OCI-M2 (cell line): Measurements from ENCODE around the gene BMPR2.
"Not testable (repeated sequence)": the region's sequence is repeated elsewhere in the genome, so short reads cannot be mapped to it uniquely, and the experiment has no call there.

Experiments
- DNase-seq: peaks from one replicate; lab custom pipeline; 2025; ENCODE audit not compliant: unreplicated experiment; lab: John Stamatoyannopoulos, UW

Gene BMPR2

DNA sequence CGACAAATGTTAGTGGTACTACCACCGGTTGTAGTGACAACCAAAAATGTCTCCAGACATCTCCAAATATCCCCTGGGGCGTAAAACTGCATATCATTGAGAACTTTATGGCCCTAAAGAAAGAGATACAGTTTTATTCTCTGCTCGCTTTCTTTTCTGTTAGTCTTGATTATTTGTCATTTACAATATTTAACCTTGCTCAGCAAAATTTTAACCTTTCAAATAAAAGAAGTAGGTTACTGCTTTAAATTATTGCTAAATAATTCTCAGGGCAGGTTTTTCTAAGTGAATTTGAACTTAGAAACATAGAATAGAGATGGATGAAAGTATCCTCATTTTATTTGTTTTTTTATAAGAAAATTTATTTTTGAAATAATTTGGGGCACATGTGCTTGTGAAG is 67.9 kb downstream of the BMPR2 start:
- DNase-seq: no peak

DNA sequence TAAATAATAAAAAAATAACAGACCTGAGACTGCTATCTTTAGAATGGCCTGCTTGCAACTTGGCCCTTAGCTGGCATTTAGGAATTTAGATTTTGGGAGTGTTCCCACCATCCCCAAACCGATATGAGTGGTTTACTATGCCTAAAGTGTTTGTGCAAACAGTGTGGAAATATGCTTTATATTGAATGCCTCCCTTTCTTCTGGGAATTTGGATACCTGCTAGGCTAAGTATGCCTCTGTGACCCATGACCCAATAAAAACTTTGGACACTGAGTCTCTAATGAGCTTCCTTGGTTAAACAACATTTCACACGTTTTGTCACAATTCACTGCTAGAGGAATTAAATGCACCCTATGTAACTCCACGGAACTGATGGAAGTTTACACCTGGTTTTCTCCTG is 73.2 kb downstream of the BMPR2 start:
- DNase-seq: no peak

DNA sequence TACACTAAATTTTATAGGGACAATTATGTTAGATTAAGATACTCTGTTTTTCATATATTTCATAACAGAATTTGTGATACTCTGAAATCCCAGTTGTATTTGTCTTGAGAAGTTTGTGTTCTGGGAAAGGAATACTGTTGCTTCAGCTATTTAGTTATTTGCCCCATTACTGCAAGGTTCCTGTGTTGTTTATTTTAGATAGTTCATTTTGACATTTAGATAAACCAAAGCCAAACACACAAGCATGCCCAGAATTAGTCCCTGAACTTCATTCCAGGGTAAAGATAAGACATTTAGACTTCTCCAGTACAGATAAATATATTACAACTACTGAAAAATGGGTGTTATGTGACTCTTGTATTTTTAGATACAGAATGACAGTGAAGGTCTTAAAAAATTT is 74.7 kb downstream of the BMPR2 start:
- no peak for DNase-seq

DNA sequence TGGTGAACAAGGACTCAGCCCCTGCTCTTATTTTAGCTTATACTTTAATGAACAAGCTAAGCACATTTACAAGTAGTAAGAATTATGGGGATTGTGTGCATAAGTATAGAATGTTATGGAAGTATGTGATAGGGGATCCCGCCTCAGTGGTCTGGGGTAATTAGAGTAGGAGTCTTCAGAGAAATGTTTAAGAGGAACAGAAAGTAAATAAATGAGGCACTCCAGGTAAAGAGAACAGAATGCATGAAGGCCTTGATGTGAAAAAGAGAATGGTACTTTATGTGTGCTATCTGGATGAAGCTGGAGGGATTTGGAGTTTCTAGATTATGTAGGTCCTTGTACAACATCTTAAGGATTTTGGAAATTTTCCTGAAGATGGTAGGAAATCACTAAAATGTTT is 76.6 kb downstream of the BMPR2 start:
- DNase-seq: no peak

DNA sequence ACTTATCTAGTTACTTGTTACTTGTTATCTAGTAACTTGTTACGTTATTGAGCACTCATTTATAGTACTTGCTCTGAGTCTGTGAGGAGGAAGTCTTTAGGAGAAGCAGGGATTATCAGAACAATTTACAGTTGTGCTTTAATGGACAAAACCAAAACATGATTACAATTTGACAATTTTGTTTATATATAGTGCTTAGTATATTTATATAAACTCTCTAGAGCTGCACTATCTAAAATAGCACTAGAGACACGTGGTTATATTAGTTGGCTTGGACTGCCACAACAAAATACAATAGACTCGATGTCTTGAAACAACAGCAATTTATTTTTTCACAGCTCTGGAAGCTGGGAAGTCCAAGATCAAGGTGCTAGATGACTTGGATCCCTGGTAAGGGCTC is 78.4 kb downstream of the BMPR2 start:
- DNase-seq: no peak

DNA sequence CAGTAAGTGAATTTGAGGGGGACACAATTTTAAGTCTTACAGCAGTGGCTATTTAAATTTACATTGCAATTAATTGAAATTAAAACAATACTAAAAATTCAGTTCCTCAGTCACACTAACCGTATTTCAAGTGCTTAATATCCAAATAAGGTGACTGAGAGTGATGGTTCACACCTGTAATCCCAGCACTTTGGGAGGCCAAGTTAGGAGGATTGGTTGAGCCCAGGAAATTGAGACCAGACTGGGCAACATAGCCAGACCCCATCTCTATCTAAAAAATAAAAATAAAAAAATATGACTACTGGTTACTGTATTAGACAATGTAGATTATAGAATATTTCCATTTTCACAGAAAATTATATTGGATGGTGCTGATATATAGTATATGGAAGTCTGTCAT is 79.0 kb downstream of the BMPR2 start:
- DNase-seq: no peak

DNA sequence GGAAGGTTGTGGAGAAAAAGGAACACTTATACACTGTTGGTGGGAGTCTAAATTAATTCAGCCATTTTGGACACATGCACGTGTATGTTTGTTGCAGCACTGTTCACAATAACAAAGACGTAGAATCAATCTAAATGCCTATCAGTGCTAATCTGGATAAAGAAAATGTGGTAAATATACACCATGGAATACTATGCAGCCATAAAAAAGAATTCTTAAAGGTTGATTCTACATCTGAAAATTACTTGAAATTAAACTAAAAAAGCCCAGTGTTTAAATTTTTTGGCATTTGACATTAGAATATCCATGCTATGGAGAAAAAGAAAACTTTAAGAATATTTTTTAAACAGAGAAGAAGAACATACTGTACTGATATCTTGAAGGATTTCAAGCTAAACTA is 84.0 kb downstream of the BMPR2 start:
- no peak for DNase-seq

DNA sequence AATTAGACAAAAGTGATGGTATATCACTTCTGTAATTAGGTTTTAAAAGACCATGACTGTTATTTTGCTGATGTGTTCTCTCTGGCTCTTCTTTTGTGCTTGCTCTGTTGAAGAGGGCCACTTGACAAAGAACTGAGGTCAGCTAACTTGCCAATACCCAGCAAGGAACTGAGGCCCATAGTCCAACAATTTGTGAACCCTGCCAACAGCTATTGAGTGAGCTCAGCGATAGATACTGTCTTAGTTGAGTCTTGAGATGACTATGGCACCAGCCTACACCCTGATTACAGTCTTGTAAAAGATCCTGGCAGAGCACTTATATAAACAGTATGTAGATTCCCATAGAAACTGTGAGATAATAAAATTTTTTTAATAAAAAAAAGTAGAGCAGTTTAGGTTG is 103.0 kb downstream of the BMPR2 start:
- no peak for DNase-seq

DNA sequence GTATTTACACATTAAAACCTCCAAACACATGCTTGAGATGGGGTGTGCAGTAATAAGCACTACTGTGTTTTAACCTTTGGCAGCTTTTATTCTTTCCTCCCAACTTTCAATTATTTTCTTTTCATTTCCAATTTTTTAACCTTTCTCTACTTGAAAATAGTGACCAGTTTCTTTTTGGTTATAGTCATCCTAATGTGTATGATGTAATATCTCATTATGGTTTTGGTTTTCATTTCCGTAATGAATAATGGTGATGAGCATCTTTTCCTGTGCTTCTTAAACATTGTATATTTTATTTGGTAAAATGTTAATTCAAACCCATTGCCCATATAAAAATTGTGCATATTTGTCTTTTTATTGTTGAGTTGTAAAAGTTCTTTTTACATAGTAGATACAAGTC is 103.5 kb downstream of the BMPR2 start:
- DNase-seq: no peak

DNA sequence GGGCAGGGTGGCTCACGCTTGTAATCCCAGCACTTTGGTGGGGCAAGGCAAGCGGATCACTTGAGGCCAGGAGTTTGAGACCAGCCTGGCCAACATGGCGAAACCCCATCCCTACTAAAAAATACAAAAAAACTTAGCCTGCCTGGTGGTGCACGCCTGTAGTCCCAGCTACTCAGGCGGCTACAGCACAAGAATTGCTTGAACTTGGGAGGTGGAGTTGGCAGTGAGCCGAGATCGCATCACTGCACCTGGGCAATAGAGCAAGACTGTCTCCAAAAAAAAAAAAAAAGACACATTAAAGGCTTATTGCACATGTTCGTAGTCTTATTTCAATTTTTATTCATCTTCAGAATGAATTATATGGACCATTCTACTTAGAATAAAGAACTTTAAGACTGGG is 110.2 kb downstream of the BMPR2 start:
- DNase-seq: no peak

DNA sequence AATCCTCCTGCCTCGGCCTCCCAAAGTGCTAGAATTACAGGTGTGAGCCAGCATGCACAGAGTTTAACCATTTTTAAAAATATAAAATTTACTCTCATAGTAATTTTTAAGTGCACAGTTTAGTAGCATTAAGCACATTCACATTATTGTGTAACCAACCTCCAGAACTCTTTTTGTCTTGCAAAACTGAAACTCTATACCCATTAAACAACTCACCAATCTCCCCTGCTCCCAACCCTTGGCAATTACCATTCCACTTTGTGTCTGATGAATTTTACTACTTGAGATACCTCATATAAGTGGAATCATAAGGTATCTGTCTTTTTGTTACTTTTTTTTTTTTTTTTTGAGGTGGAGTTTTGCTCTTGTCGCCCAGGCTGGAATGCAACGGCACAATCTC is 112.5 kb downstream of the BMPR2 start:
- no peak for DNase-seq

DNA sequence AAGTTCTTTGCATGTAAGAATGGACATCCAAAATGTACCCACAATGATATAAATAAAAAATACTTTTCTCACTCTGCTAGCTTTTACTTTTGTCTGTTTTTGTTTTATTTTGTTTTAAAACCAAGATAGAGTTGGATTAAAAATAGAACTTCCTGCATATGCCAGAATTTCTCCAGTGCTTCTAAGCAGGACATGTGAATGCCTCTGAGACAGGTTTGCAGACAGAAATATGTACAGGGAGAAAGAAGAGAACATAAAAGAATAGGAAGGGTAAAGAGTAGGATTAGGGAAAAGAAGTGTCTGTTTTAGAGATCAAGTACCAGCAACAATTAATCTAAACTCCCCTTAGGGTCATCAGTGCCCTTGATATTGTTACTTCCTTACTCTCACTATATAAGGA is 114.4 kb downstream of the BMPR2 start:
- DNase-seq: no peak

DNA sequence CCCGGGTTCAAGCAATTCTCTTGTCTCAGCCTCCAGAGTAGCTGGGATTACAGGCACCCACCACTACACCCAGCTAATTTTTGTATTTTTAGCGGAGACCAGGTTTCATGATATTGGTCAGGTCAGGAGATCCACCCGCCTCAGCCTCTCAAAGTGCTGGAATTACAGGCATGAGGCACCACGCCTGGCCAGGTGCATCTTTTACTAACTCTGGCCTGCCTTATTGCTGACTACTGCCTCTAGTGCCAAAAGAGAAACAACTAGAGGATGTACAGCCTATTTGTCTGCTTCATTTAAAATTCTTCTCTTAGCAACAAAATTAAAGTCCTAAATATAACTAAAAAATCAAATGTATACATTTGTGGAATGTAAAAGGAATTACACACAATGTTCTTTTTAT is 115.4 kb downstream of the BMPR2 start:
- no peak for DNase-seq

DNA sequence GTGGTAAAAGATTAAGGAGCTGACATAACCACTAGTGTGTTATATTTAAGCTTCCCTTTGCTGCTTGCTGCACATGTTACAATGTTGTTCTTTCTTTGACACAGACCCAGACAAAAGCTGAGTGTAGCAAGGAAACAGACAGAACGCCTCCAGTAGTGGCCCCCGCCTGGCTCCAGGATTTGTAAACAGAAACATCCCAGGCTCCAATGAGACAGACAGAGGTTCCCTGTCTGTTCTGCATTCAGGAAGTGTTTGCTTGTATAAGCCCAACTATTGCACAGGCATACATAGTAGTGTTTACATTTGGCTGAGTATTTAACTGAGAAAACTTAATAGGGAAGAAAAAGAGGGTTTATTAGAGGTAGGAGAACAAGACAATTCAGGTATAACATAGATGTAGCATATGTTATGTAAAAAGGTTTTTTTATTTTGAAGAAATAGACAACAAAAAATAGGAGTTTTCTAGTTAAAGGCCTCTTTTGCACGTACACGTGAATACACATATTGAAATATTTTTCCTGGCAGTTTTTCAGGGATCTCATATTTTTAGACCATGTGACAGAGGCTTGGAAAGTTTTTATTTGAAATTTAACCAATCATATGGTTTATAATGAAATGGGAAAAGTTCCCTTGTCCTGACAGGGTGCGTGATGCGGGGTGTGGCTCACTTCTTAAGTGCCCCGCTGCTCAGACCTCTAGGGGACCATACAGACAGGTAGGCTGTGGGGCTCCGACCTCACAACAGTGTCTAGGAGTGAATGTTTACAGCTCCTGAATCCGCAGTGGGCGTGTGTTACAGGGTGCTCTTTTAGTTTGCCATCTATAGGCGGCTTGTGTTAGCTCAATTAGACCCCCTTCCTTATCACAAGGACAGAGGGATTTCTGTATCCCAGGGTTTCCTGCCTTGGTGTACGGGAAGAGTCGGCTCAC is 118.4 kb downstream of the BMPR2 start:
- DNase-seq: no peak

DNA sequence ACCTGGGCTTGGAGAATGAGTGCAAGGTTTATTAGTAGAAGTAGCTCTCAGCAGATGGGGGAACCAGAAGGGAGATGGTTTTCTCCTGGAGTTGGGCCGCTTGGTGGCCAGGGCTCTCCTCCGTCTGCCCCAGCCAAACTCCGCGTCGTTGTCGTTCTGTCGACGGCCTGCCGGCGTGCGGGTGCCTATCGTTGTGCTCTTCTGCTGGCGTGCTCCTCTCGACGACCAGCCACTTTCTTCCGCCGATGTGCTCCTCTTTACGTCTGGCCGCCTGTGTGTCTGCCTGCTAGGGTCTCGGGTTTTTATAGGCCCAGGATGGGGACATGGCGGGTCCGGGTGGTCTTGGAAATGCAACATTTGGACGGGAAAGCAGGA is 119.1 kb downstream of the BMPR2 start:
- no peak for DNase-seq

DNA sequence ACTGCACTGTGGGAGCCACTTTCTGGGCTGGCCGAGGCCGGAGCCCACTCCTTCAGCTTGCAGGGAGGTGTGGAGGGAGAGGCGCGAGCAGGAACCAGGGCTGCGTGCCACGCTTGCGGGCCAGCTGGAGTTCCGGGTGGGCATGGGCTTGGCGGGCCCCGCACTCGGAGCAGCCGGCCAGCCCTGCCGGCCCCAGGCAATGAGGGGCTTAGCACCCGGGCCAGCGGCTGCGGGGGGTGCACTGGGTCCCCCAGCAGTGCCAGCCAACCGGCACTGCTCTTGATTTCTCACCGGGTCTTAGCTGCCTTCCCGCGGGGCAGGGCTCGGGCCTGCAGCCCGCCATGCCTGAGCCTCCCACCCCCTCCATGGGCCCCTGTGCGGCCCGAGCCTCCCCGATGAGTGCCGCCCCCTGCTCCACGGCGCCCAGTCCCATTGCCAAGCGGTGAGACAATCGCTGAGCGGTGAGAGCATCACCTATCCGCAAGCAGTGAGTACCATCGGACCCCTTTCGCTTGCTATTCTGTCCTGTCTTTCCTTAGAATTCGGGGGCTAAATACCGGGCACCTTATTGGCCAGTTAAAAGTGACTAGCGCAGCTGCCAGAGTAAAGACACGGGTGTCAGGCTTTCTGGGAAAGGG is 120.8 kb downstream of the BMPR2 start:
- not testable (repeated sequence) for DNase-seq

DNA sequence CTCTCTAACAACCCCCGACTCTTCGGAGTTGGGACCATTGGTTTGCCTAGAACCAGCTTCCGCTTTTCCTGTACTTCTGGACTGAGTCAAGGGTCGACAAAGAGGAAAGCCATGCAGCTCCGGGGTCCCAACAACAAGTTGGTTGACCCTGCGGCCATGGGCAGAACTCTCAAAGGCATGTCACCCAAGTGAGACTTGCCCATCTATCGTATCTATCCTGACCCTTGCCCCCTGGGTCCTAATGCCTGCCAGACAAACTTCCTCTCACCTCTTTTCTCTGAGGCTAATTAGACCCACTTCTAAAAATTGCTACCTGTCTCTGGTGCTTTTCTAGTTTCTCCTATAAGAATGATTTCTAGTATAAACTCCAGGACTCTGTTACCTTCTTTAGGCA is 121.3 kb downstream of the BMPR2 start:
- DNase-seq: not testable (repeated sequence)

DNA sequence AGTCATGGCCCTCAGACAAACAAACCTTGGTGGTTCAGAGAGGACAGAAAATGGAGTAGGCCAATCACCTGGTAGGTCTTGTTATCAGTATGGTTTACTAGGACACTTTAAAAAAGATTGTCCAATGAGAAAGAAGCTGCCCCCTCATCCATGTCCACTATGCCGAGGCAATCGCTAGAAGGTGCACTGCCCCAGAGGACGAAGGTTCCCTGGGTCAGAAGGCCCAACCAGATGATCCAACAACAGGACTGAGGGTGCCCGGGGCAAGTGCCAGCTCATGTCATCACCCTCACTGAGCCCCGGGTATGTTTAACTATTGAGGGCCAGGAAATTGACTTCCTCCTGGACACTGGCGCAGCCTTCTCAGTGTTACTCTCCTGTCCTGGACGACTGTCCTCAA is 123.7 kb downstream of the BMPR2 start:
- DNase-seq: not testable (repeated sequence)

DNA sequence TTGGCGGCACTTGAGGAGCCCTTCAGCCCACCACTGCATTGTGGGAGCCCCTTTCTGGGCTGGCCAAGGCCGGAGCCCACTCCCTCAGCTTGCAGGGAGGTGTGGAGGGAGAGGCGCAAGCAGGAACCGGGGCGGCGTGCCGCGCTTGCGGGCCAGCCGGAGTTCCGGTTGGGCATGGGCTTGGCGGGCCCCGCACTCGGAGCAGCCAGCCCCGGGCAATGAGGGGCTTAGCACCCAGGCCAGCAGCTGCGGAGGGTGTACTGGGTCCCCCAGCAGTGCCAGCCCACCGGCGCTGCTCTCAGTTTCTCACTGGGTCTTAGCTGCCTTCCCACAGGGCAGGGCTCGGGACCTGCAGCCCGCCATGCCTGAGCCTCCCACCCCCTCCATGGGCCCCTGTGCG is 127.1 kb downstream of the BMPR2 start:
- DNase-seq: not testable (repeated sequence)

DNA sequence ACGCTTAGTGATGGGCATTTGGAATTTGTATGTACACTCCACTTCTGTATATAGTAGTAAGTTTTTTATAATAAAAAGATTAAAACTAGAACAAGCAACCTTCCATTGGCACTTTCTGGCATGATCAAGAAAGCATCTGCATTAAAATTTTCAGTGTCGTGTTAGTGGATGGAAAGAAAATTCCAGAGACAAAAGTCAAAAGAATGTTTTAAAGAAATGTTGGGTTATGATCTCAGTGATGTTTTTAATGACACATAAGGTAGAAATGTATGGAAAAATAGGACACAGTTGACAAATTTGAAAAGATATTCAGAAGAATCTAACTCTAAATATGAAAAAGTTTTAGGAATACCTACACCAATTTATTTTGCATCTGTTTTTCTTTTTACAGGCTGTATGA is 132.6 kb downstream of the BMPR2 start:
- no peak for DNase-seq

DNA sequence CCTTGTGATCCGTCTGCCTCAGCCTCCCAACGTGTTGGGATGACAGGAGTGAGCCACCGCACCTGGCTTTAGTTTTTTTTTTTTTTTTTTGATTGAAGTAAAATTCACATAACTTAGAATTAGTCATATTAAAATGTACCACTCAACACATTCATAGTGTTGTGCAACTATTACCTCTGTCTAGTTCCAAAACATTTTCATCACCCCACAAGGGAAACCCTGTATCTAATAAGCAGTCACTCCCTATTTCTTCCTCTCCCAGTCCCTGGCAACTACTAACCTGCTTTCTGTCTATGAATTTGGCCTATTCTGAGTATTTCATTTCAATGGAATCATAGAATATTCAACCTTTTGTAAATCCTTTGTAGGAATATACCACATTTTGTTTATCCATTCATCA is 134.8 kb downstream of the BMPR2 start:
- DNase-seq: no peak

DNA sequence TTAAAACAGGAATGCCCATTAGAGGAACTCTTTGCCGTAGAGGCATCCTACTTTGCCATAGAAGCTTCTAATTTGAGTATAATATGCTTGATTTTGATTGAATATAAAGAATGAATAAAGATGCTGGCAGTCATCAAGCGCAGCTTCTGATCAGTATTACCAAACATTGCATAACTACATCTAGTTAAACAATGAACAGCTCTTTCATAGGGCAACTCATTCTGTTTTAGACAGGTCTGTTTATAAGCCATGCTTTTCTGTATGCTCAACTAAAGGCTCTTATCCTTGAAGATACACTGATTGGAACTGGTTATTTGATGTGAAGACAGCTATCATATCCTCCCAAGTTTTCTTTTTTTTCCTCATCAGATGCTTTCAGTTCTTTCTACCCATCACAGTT is 136.0 kb downstream of the BMPR2 start:
- DNase-seq: no peak

DNA sequence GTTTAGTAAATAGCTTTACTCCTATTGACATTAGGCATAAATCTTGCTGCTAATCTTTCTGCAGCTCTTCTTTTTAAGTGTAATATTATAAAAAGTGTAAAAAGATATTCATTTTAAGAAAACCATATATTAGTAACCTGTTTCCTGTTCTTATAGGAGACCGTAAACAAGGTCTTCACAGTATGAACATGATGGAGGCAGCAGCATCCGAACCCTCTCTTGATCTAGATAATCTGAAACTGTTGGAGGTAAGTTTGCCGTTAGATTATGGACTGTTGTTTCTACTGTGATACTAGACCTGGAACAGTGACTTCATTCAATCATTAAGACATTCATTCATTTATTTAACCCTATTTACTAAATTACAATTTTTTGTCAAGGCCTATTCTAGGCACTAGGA is 138.6 kb downstream of the BMPR2 start:
- DNase-seq: no peak
